Smooth muscle cell (in vitro differentiated cells): ENCODE measurements around the gene SEZ6L. TPM values are rescaled to one million over a fixed set of nuclear protein-coding genes. Genes with fewer than 3 reads are reported as not detected.

ENCODE experiments used
- DNase-seq: peaks from one replicate; lab custom pipeline; 2025; ENCODE audit not compliant: unreplicated experiment; lab: John Stamatoyannopoulos, UW
- H2AFZ ChIP-seq: fragments of 200-600 bp; sonication (generic); 2 replicates; pipeline ENCODE4 v1.6.0; 2016; ENCODE audit warnings: antibody characterized with exemption, low read depth, mild to moderate bottlenecking
- H3F3A ChIP-seq: fragments of 200-600 bp; sonication (generic); 2 replicates; pipeline ENCODE4 v1.6.0; 2017; ENCODE audit warnings: antibody characterized with exemption, low read depth
- H3K27ac ChIP-seq: fragments of 200-600 bp; sonication (generic); 2 replicates; pipeline ENCODE4 v1.5.1; 2016; ENCODE audit warnings: low read depth, mild to moderate bottlenecking
- H3K27me3 ChIP-seq: fragments of 200-600 bp; sonication (generic); 2 replicates; pipeline ENCODE4 v1.6.1; 2016; ENCODE audit warnings: low read depth, mild to moderate bottlenecking
- H3K36me3 ChIP-seq: fragments of 200-600 bp; sonication (generic); 2 replicates; pipeline ENCODE4 v1.5.1; 2016; ENCODE audit warnings: low read depth
- H3K4me1 ChIP-seq: fragments of 200-600 bp; sonication (generic); 2 replicates; pipeline ENCODE4 v1.5.1; 2016; ENCODE audit warnings: low read depth
- H3K4me2 ChIP-seq: fragments of 200-600 bp; sonication (generic); 2 replicates; pipeline ENCODE4 v1.6.0; 2016; ENCODE audit warnings: mild to moderate bottlenecking
- H3K4me3 ChIP-seq: fragments of 200-600 bp; sonication (generic); 2 replicates; pipeline ENCODE4 v1.5.1; 2016; ENCODE audit warnings: mild to moderate bottlenecking
- H3K79me2 ChIP-seq: fragments of 200-600 bp; sonication (generic); 2 replicates; pipeline ENCODE4 v1.6.0; 2016; ENCODE audit warnings: low read depth, mild to moderate bottlenecking
- H3K9ac ChIP-seq: fragments of 200-600 bp; sonication (generic); 2 replicates; pipeline ENCODE4 v1.6.0; 2016; ENCODE audit warnings: low read depth
- H3K9me3 ChIP-seq: fragments of 200-600 bp; sonication (generic); replicated peaks from 2 replicates; pipeline ENCODE4 v1.5.1; 2016; ENCODE audit warnings: low read depth
- H4K20me1 ChIP-seq: fragments of 200-600 bp; sonication (generic); 2 replicates; pipeline ENCODE4 v1.6.0; 2016; ENCODE audit warnings: low read depth
- WGBS: methylation state at CpG from one replicate; pipeline ENCODE4 v1.1.7; 2016; ENCODE audit warnings: low lambda C conversion rate; 5-methylcytosine and 5-hydroxymethylcytosine counted together
- polyA plus RNA-seq: library from polyadenylated mRNA; unstranded; fragments of >200 nt; fragmentation: Nextera tagmentation; extraction: Ambion mirVana; gene quantifications from 2 replicates; pipeline ENCODE4 v1.2.1, GENCODE V29; 2016
- total RNA-seq: library from RNA; depleted of rRNA; stranded (reverse); fragments of >200 nt; gene quantifications from 2 replicates; pipeline ENCODE4 v1.2.3, GENCODE V29; 2014
- TF ChIP-seq, protein P1 (sequence below): fragments of 200-600 bp; sonication (generic); IDR thresholded peaks from 2 replicates; pipeline ENCODE4 v1.5.1; 2017; ENCODE audit warnings: borderline replicate concordance, mild to moderate bottlenecking, antibody characterized with exemption; ENCODE audit not compliant: insufficient read depth, poor library complexity, severe bottlenecking

The SEZ6L gene
- total and polyA plus RNA-seq, 2 experiments from 2014 or later, result 2.1 TPM

DNA sequence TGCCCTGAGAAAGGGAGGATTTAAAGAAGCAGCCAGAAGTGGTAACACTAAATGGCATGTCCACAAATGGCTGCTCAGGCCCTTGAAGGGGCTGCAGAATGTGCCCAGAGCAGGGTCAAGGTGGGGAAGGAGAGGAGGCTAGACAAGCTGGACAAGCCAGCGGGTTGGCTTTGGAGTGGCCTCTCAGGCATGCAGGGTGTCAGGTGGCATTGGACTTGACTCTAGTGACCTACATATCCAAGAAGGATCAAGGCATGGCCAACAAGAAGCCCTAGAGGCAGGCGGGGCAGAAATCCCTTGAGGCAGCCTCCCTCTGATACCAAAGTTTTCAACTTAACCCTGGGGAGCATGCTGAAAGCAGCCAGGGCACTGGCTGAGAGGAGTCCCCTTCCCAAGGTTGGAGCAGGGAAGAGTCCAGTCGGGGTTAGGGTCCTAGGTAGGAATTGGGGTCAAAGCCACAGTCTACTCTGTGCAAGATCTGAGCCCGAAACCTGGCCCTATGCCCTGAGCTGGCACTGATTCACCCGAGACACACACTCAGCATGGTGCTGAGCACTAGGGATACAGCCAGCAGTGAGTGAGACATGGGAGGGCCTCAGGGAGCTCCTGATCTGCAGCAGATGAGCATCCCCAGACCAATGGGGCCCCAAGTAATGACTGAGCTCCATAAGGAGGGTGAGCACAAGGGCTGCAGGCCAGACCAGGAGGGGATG lies 164.0 kb downstream of the SEZ6L start:
- Histone ChIP-seq H3K36me3 (no peaks in the 10 kb centered on the region), H3K4me1 (no peaks in the 10 kb centered on the region), H4K20me1 (no peaks in the 10 kb centered on the region), H3K4me3 (no peak overlapping the region), H3K4me2 (no peak overlapping the region), H3F3A (no peaks in the 10 kb centered on the region), H3K9ac (no peak overlapping the region), H3K9me3 (no peaks in the 10 kb centered on the region), H3K27ac (no peak overlapping the region), H3K79me2 (no peaks in the 10 kb centered on the region), H2AFZ (no peak overlapping the region), H3K27me3 (peaks cover 39% of the 10 kb centered on the region)
- WGBS, result 78% methylated on average over 5 of the region's 5 CpGs
- no peak for DNase-seq
- TF ChIP-seq, protein P1, sequence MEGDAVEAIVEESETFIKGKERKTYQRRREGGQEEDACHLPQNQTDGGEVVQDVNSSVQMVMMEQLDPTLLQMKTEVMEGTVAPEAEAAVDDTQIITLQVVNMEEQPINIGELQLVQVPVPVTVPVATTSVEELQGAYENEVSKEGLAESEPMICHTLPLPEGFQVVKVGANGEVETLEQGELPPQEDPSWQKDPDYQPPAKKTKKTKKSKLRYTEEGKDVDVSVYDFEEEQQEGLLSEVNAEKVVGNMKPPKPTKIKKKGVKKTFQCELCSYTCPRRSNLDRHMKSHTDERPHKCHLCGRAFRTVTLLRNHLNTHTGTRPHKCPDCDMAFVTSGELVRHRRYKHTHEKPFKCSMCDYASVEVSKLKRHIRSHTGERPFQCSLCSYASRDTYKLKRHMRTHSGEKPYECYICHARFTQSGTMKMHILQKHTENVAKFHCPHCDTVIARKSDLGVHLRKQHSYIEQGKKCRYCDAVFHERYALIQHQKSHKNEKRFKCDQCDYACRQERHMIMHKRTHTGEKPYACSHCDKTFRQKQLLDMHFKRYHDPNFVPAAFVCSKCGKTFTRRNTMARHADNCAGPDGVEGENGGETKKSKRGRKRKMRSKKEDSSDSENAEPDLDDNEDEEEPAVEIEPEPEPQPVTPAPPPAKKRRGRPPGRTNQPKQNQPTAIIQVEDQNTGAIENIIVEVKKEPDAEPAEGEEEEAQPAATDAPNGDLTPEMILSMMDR, result no peak

DNA sequence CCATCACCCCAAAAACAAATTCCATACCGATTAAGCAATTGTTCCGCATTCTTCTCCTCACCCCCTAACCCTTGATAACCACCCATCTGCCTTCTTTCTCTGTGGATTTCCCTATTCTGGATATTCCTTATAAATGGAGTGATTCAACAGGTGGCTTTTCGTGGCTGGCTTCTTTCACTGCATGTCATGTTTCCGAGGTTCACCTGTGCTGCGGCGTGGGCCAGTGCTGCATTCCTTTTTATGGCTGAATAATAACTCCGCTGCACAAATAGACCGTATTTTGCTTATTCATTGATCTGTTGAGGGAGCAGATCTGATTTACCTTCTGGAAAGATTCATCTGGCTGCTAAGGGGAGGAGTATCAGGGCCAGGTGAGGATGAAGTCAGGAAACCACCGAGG lies 165.0 kb downstream of the SEZ6L start:
- H3K27ac ChIP-seq, result no peak overlapping the region
- H3K9me3 ChIP-seq, result no peaks in the 10 kb centered on the region
- DNase-seq, result no peak
- no peaks in the 10 kb centered on the region for H3K4me1 ChIP-seq
- H3K79me2 ChIP-seq, result no peaks in the 10 kb centered on the region
- H3K9ac ChIP-seq, result no peak overlapping the region
- H3K36me3 ChIP-seq, result no peaks in the 10 kb centered on the region
- H3K27me3 ChIP-seq, result peaks cover 40% of the 10 kb centered on the region
- no peak overlapping the region for H2AFZ ChIP-seq
- H3F3A ChIP-seq, result no peaks in the 10 kb centered on the region
- 88% methylated on average over 9 of the region's 9 CpGs for WGBS
- TF ChIP-seq, protein P1, result no peak
- H4K20me1 ChIP-seq, result no peaks in the 10 kb centered on the region
- H3K4me3 ChIP-seq, result no peak overlapping the region
- H3K4me2 ChIP-seq, result no peak overlapping the region

DNA sequence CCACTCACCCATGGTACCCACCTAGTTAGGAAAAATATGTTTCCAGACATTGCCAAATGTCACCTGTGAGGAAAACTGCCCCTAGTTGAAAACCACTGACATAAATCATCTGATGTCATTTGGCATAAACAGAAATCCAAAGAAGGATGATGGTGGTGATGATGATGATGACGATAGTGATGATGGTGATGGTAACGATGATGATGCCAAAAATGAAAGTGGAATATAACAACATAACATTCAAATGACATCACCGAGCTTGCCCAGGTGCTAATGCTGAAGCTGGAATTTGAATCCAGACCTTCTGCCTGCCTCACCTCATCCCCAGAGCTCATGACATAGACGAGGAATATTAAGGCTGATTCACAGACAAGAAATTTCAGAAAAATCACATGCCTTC lies 167.5 kb downstream of the SEZ6L start:
- no peak overlapping the region for H3K9ac ChIP-seq
- no peaks in the 10 kb centered on the region for H3K79me2 ChIP-seq
- H3K4me2 ChIP-seq, result no peak overlapping the region
- H4K20me1 ChIP-seq, result no peaks in the 10 kb centered on the region
- 74% methylated on average over 4 of the region's 4 CpGs for WGBS
- H3K27me3 ChIP-seq, result peaks cover 40% of the 10 kb centered on the region
- TF ChIP-seq, protein P1, result no peak
- H3K4me3 ChIP-seq, result no peak overlapping the region
- no peaks in the 10 kb centered on the region for H3F3A ChIP-seq
- H3K27ac ChIP-seq, result no peak overlapping the region
- no peak overlapping the region for H2AFZ ChIP-seq
- H3K36me3 ChIP-seq, result no peaks in the 10 kb centered on the region
- H3K9me3 ChIP-seq, result no peaks in the 10 kb centered on the region
- DNase-seq, result no peak
- no peaks in the 10 kb centered on the region for H3K4me1 ChIP-seq

DNA sequence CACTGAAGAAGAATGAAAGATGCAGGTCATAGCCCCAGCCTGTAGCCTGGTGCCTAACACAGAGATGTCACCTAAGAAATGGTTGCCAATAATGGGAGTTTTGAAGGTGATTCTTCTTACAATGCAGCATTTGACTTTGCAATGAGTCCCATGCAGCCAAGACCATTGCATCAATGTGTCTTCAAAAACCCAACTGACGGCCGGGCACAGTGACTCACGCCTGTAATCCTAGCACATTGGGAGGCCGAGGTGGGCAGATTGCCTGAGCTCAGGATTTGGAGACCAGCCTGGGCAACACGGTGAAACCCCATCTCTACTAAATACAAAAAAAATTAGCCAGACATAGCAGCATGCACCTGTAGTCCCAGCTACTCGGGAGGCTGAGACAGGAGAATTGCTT lies 170.5 kb downstream of the SEZ6L start:
- Histone ChIP-seq H3K9ac (no peak overlapping the region), H3K4me3 (no peak overlapping the region), H3K27me3 (peaks cover 23% of the 10 kb centered on the region), H3K27ac (no peak overlapping the region), H2AFZ (no peak overlapping the region), H3K4me2 (no peak overlapping the region), H3K36me3 (no peaks in the 10 kb centered on the region), H3K4me1 (no peaks in the 10 kb centered on the region), H3K79me2 (no peaks in the 10 kb centered on the region), H3K9me3 (no peaks in the 10 kb centered on the region), H4K20me1 (no peaks in the 10 kb centered on the region), H3F3A (no peaks in the 10 kb centered on the region)
- TF ChIP-seq, protein P1, result no peak
- no peak for DNase-seq
- whole genome bisulfite sequencing, result 72% methylated on average over 6 of the region's 6 CpGs
